ENCODE data around the gene P2RY8. TPM values are rescaled to one million over a fixed set of nuclear protein-coding genes. Genes with fewer than 3 reads are reported as not detected.

Gene P2RY8
- total RNA-seq, 2 experiments from 2014 or later: 27.5 to 28.3 TPM

DNA sequence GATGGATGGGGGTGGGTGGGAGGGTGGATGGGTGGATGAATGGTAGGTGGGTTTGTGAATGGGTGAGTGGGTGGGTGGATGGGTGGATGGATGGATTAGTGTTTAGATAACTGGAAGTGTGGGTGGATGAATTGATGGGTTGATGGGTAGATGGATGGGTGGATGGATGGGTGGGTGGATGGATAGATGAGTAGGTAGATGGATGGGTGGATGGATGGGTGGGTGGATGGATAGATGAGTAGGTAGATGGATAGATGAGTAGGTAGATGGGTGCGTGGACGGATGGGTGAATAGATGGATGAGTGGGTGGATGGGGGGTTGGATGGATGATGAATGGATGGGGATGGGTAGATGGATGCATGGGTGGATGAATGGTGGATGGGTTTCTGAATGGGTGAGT is 64.0 kb downstream of the P2RY8 start:
- peaks cover 72% of the 10 kb centered on the region for H3K4me1 Mint-ChIP-seq (ENCODE audit: low read depth)
- POLR2A ChIA-PET: no interaction called here
- no peaks in the 10 kb centered on the region for H3K27me3 Mint-ChIP-seq
- H3K9me3 Mint-ChIP-seq: peaks cover 16% of the 10 kb centered on the region
- TF ChIP-seq, protein P1, sequence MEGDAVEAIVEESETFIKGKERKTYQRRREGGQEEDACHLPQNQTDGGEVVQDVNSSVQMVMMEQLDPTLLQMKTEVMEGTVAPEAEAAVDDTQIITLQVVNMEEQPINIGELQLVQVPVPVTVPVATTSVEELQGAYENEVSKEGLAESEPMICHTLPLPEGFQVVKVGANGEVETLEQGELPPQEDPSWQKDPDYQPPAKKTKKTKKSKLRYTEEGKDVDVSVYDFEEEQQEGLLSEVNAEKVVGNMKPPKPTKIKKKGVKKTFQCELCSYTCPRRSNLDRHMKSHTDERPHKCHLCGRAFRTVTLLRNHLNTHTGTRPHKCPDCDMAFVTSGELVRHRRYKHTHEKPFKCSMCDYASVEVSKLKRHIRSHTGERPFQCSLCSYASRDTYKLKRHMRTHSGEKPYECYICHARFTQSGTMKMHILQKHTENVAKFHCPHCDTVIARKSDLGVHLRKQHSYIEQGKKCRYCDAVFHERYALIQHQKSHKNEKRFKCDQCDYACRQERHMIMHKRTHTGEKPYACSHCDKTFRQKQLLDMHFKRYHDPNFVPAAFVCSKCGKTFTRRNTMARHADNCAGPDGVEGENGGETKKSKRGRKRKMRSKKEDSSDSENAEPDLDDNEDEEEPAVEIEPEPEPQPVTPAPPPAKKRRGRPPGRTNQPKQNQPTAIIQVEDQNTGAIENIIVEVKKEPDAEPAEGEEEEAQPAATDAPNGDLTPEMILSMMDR (IDR thresholded peaks at IDR 0.05): no peak
- DNase-seq (peak; percentile 2), ATAC-seq (no peak)
- intact Hi-C loops (cut with micrococcal nuclease): no loop called here
- H3K36me3 Mint-ChIP-seq (ENCODE audit: low read depth): peaks cover 48% of the 10 kb centered on the region
- H3K27ac Mint-ChIP-seq: peak overlapping the region; percentile 59
- CTCF ChIA-PET: no interaction called here
- H3K4me3 Mint-ChIP-seq: no peak overlapping the region

DNA sequence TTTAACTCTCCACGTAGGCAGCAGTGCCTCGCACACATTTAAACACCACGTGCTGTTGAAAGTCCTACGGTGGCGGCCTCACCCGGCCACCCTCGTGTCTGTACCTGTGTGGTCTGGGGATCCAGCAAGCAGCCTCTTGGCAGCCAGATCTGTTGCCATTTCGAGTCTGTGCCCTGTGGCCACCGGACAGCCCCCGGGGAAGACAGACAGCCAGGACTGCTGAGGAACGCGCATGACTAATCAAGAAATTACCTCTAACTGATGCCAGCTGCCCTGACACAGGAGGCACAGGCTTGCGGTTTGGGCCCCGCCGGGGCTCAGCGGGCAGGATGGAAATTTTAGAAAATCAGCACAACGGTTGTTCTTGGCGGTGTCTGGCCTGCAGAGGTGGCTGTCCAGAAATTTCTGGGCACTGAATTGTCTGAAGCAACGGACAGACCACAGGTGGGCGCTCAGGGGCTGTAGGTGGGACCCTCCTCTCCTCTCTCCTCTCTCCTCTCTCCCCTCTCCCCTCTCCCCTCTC is 68.7 kb downstream of the P2RY8 start:
- ChIA-PET POLR2A (no interaction called here), CTCF (no interaction called here)
- TF ChIP-seq, protein P1 (IDR thresholded peaks at IDR 0.05): no peak
- Mint-ChIP-seq H3K4me3 (peak overlapping the region; percentile 70), H3K36me3 (ENCODE audit: low read depth) (peaks cover 51% of the 10 kb centered on the region), H3K27ac (peak overlapping the region; percentile 78), H3K9me3 (peaks cover 7% of the 10 kb centered on the region), H3K4me1 (ENCODE audit: low read depth) (peaks cover 82% of the 10 kb centered on the region), H3K27me3 (no peaks in the 10 kb centered on the region)
- DNase-seq: peak; percentile 93
- ATAC-seq: peak; percentile 55
- intact Hi-C loops (cut with micrococcal nuclease): no loop called here

DNA sequence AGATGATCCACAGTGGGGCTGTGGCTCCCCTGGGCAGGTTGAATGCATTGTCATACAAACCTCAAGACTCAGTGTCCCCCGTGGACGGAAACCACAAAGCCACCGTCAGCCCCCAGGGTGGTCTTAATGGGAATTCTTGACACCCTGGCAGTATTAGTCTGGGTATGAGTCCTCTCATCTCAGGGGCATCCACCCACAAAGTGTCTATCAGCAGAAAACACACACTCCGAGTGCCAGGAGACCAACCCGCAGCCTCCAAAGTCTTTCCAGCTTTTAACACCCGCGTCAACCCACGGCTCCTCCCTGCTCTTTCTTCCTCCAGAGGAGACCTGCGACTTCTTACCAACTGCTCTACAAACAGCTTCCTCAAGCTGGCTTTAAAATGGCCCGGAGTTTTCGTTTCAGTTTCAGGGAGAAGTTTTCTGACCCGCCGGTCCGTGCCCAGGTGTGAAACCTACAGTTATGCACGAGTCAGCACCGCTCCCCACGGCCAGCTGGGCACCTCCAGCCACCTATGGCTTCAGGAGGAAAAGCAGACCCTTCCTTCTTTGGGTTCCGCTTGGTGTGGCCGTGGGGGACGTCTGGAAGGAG is 69.9 kb downstream of the P2RY8 start:
- Mint-ChIP-seq H3K9me3 (peaks cover 1% of the 10 kb centered on the region), H3K4me3 (peak overlapping the region; percentile 70), H3K36me3 (ENCODE audit: low read depth) (peaks cover 42% of the 10 kb centered on the region), H3K4me1 (ENCODE audit: low read depth) (peaks cover 84% of the 10 kb centered on the region), H3K27me3 (no peaks in the 10 kb centered on the region), H3K27ac (peak overlapping the region; percentile 78)
- TF ChIP-seq, protein P1 (IDR thresholded peaks at IDR 0.05): no peak
- DNase-seq: peak; percentile 61
- ChIA-PET POLR2A (no interaction called here), CTCF (no interaction called here)
- intact Hi-C loops (cut with micrococcal nuclease): no loop called here
- no peak for ATAC-seq

DNA sequence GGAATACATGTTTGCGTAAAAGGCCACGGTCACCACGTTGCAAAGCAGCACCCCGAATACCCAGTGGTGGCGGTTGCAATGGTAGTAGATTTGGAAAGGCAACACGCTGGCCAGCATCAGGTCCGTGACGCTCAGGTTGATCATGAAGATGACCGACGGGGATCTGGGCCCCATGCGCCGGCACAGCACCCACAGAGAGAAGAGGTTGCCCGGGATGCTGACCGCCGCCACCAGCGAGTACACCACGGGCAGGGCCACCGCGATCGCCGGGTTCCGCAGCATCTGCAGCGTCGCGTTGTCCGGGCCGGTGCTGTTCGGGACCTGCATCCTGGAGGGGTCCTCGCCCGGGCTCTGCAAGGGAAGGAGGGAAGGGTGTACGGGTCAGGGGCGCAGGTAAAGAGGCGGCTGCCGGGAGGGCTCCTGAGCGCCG is 70.7 kb downstream of the P2RY8 start:
- H3K4me1 Mint-ChIP-seq (ENCODE audit: low read depth): peaks cover 77% of the 10 kb centered on the region
- H3K4me3 Mint-ChIP-seq: no peak overlapping the region
- TF ChIP-seq, protein P1 (IDR thresholded peaks at IDR 0.05): no peak
- ChIA-PET CTCF (no interaction called here), POLR2A (no interaction called here)
- no peaks in the 10 kb centered on the region for H3K9me3 Mint-ChIP-seq
- intact Hi-C loops (cut with micrococcal nuclease): no loop called here
- ATAC-seq (no peak), DNase-seq (peak; percentile 1)
- no peak overlapping the region for H3K27ac Mint-ChIP-seq
- peaks cover 34% of the 10 kb centered on the region for H3K36me3 Mint-ChIP-seq (ENCODE audit: low read depth)
- no peaks in the 10 kb centered on the region for H3K27me3 Mint-ChIP-seq

DNA sequence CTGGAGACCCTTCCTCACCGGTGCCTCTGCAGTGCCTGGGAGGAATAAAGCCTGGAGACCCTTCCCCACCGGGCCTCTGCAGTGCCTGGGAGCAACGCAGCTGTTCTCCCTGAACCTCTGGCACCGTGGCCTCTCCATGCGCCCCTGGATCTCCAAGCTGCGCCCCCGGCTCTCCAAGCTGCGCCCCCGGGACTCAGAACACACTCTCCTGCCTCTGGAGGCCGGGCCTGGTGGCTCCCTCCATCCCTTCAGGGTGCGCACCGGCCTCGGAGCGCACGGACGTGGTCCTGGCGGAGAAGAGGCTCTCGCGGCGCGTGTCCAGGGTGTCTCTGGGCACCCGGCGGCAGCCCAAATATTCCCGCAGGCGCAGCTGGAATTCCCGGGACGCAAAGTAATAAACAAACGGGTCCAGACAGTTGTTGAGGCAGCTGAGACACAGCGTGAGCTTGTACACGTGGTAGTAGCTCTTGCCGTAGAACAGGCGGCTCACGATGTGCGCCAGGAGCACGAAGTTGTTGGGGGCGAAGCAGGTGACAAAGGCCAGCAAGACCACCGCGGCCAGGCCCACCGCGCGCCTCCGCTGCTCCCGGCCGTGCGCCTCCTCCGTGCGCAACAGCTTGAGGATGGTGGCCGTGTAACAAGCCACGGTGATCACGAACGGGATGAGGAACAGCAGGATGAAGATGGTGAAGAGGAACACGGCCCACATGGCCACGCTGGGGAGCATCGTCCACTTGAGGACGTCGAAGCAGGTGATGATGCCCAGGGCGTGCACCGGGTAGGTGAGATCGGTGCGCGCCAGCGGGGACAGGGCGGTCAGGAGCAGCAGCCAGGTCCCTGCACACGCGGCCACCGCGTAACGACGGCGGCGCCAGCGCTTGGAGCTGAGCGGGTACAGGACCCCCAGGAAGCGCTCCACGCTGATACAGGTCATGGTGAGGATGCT is 71.4 kb downstream of the P2RY8 start:
- Mint-ChIP-seq H3K4me3 (peak overlapping the region; percentile 54), H3K36me3 (ENCODE audit: low read depth) (peaks cover 34% of the 10 kb centered on the region), H3K27ac (no peak overlapping the region), H3K9me3 (no peaks in the 10 kb centered on the region), H3K27me3 (no peaks in the 10 kb centered on the region), H3K4me1 (ENCODE audit: low read depth) (peaks cover 74% of the 10 kb centered on the region)
- TF ChIP-seq, protein P1 (IDR thresholded peaks at IDR 0.05): no peak
- no peak for ATAC-seq
- peak; percentile 2 for DNase-seq
- intact Hi-C loops (cut with micrococcal nuclease): no loop called here
- CTCF ChIA-PET: no interaction called here
- POLR2A ChIA-PET: no interaction called here

All from activated CD8-positive, alpha-beta T cell treated with anti-CD3 and anti-CD28 coated beads for 36 hours (primary cell).